Smooth muscle cell of trachea (primary cell): ENCODE measurements around the gene GDPD3. TPM values are rescaled to one million over a fixed set of nuclear protein-coding genes. Genes with fewer than 3 reads are reported as not detected.

ENCODE experiments used
- total RNA-seq: library from RNA; depleted of rRNA; stranded (reverse); fragments of >200 nt; gene quantifications from 2 replicates; pipeline ENCODE4 v1.2.1, GENCODE V29; 2014

The GDPD3 gene, protein sequence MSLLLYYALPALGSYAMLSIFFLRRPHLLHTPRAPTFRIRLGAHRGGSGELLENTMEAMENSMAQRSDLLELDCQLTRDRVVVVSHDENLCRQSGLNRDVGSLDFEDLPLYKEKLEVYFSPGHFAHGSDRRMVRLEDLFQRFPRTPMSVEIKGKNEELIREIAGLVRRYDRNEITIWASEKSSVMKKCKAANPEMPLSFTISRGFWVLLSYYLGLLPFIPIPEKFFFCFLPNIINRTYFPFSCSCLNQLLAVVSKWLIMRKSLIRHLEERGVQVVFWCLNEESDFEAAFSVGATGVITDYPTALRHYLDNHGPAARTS
- 1.6 and 2.6 TPM in 2 replicates for total RNA-seq

DNA sequence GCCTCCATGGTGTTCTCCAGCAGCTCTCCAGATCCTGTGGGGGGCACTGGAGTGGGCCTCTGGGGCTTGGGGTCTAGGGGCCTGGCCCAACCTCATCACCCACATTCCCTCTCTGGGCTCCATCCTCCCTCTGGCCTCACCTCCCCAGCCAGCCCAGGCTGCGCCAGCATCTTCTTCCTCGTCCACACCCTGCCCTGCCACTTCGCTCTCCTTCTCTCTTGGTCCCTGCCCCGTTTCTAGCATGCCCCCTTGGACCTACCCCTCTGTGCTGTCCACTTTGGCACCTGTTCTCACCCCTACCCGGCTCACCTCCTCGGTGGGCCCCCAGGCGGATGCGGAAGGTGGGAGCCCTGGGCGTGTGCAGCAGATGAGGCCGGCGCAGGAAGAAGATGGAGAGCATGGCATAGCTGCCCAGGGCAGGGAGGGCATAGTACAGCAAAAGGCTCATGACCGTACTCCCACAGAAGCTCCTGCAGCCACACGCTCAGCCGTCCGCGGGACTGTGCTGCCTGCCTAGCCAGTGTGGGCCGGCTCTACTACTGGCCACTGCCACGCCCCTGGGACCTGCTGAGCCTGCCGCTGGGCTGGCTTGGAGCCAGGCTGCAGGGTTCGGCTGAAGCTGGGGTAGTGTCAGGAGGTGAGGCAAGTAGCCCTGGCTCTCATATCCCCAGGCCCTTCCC lies at the start of gene GDPD3:
Gene GDPD3 (minus strand): TSS at position 507 of the 680 bp plus-strand sequence. CDS start 59 bp downstream, at position 448.

GRCh38 chr16:30096105-30096861 lies 17.1 kb downstream of the GDPD3 start, which contains the start of gene YPEL3:
YPEL3 (minus strand) TSS chr16:30096213; CDS start chr16:30095482, 731 bp downstream.

DNA sequence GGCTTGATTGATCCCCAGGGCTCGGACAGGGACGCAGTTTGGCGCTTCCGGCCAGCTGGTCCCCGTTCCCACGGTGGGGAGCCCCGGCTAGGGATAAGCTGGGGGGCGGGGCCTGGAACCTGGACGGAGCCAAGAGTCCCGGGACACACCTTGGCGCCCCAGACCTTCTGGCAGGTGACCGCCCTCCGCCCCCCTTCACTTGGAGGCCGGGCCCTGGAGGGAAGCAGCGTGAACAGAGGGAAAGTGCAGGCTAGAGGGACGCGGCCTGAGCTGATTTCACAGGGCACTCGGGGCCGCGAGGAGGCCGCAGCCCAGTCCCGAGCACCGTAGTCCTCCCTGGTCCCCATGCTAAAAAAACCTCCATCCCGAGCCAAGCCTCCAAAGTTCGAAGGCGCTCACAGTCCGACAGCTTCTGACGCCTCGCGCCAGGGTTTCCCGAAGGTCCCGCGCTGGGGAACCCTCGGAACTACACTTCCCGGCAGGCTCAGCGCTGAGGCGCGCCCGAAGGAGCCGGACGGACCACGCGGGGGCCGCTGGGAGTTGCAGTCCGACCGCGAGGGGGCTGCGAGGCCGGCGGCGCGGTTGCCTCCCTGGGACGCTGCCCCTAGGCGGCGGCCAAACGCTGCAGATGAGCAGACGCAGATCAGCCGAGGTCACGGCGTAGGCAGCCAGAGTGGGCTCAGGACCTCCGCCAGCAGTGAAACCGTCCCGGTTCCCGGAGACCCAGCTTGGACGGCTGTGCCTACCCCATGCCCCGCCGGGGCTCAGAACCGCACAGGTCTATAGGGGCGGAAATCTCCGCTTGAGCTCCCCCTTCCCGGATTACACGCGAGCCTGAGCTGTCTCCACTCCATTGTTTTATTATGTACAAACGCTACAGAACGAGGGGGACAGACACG lies 21.6 kb downstream of the GDPD3 start, which contains the start of gene TBX6:
Gene TBX6 (minus strand): TSS at position 451 of the 899 bp plus-strand sequence. CDS start 731 bp downstream, outside the sequence.

DNA sequence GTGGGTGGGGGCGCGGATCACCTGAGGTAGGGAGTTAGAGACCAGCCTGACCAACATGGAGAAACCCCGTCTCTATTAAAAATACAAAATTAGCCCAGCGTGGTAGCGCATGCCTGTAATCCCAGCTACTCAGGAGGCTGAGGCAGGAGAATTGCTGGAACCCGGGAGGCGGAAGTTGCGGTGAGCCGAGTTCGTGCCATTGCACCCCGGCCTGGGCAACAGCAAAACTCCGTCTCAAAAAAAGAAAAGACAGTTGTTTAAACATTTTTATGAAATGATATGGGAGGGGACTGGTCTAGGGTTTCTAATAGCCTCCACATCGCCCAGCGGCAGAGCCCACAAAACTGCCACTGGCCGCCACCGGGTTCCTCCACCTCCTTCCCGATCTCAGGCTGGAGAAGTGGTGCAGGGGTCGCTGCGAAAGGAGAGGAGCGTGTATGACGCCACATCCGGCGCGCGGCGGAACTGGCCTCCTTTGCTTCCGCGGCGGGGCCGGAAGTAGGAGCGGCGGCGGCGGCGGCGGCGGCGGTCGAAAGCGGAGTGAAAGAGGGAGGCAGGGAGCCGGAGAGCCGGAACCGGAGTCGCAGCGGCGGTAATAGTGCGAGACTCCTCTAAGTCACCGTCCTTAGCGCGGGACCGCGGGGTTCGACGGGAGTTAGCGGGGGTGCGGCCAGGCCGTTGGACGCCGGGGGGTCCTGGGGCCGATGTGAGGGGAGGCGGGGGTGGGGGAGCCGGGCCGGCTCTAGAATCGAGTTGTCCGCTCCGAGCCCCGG lies 37.6 kb downstream of the GDPD3 start, which contains the start of gene PPP4C:
Gene PPP4C (plus strand): TSS at position 492 of the 773 bp plus-strand sequence. CDS start 384 bp downstream, outside the sequence.

DNA sequence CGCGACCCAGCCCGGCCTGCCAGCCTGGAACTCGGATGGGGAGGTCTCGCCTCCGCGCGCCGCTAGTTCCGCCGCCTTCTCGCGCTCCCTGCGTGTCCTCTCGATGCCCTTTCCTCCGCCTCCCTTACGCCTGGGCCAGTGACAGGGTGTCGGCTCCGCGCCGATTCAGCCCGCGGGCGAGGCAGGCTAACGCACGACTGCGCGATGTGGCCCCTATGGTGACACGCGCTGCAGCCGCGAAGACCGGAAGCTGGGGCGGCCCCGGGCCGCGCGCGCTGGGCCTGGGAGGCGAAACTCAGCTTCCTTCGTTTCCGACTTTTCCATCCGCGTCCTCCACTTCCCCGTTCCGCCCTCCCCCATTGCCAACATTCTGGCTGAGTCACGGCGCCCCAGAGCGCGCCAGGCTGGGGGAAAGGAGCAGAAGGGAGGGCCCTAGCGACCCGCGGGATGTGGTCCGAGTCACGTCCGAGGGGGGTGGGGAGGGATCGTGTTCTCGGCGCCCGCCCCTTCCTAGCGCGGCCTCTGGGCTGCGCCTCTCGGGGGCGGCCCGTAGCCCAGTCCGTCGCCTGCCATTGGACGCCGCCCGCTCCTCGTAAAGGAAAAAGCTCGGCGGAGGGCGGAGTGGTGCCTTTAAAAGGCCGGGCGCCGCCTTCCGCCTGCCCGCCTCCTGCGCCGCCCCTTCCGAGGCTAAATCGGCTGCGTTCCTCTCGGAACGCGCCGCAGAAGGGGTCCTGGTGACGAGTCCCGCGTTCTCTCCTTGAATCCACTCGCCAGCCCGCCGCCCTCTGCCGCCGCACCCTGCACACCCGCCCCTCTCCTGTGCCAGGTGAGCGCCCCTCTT lies 48.0 kb downstream of the GDPD3 start, which contains the start of gene ALDOA:
Gene ALDOA (plus strand): TSS at position 659 of the 841 bp plus-strand sequence. CDS start 1,138 bp downstream, outside the sequence.

Other genes starting within 250 kb of the GDPD3 start
- 4.1 and 21.5 TPM in 2 replicates for gene SEZ6L2, start 214.0 kb downstream of the GDPD3 start, total RNA-seq
- gene ASPHD1, start 213.0 kb downstream of the GDPD3 start, total RNA-seq, result 6.5 and 7.7 TPM in 2 replicates
- 9.9 and 12.5 TPM in 2 replicates for gene KCTD13, start 187.3 kb downstream of the GDPD3 start, total RNA-seq
- 76.5 and 105 TPM in 2 replicates for gene TMEM219, start 151.5 kb downstream of the GDPD3 start, total RNA-seq
- 59.2 and 87.8 TPM in 2 replicates for gene TAOK2, start 139.7 kb downstream of the GDPD3 start, total RNA-seq
- gene HIRIP3, start 117.9 kb downstream of the GDPD3 start, total RNA-seq, result 5.8 and 11.8 TPM in 2 replicates
- 19.7 and 26.9 TPM in 2 replicates for gene INO80E, start 117.3 kb downstream of the GDPD3 start, total RNA-seq
- gene DOC2A, start 102.5 kb downstream of the GDPD3 start, total RNA-seq, result 1.2 TPM in 1 of 2 replicates, not detected in the other
- not detected in 2 replicates for gene C16orf92, start 90.3 kb downstream of the GDPD3 start, total RNA-seq
- not detected in 2 replicates for gene TLCD3B, start 82.3 kb downstream of the GDPD3 start, total RNA-seq
- gene ALDOA, start 47.8 kb downstream of the GDPD3 start, total RNA-seq, result 770 and 1,149 TPM in 2 replicates
- gene PPP4C, start 37.5 kb downstream of the GDPD3 start, total RNA-seq, result 201 and 205 TPM in 2 replicates
- gene TBX6, start 21.6 kb downstream of the GDPD3 start, total RNA-seq, result under 0.01 and 0.33 TPM in 2 replicates
- 9.9 and 25.8 TPM in 2 replicates for gene YPEL3, start 17.3 kb downstream of the GDPD3 start, total RNA-seq
- gene MAPK3, start 9.7 kb upstream of the GDPD3 start, total RNA-seq, result 40.4 and 108 TPM in 2 replicates
- 0.50 and 2.6 TPM in 2 replicates for gene CORO1A, start 70.1 kb upstream of the GDPD3 start, total RNA-seq
- 14.9 and 139 TPM in 2 replicates for gene BOLA2B, start 80.1 kb upstream of the GDPD3 start, total RNA-seq
- 35.9 and 55.4 TPM in 2 replicates for gene SLX1A, start 80.3 kb upstream of the GDPD3 start, total RNA-seq
- 5.2 and 8.6 TPM in 2 replicates for gene SULT1A3, start 85.7 kb upstream of the GDPD3 start, total RNA-seq
- 0.15 and 2.0 TPM in 2 replicates for gene NPIPB13, start 134.9 kb upstream of the GDPD3 start, total RNA-seq
- 39.0 and 42.6 TPM in 2 replicates for gene CD2BP2, start 241.8 kb upstream of the GDPD3 start, total RNA-seq